Mesendoderm (in vitro differentiated cells): Measurements from ENCODE around the gene KLHL40. TPM values are rescaled to one million over a fixed set of nuclear protein-coding genes. Genes with fewer than 3 reads are reported as not detected.

Experiments used
- DNase-seq: peaks from one replicate; pipeline ENCODE4 v3.0.0; 2013
- H2AK5ac ChIP-seq: 2 replicates; pipeline ENCODE4 v1.6.1; 2013; ENCODE audit warnings: low read length, inconsistent platforms
- H2BK120ac ChIP-seq: 2 replicates; pipeline ENCODE4 v1.6.1; 2013; ENCODE audit warnings: low read depth, mild to moderate bottlenecking, low read length, moderate library complexity, mixed read lengths
- H2BK15ac ChIP-seq: replicated peaks from 2 replicates; pipeline ENCODE4 v1.6.1; 2013; ENCODE audit warnings: low read depth, mild to moderate bottlenecking, moderate library complexity
- H2BK5ac ChIP-seq: 2 replicates; pipeline ENCODE4 v1.6.1; 2013; ENCODE audit warnings: low read length, inconsistent platforms
- H3K18ac ChIP-seq: 2 replicates; pipeline ENCODE4 v1.6.1; 2013; ENCODE audit warnings: mild to moderate bottlenecking, low read length, mixed read lengths
- H3K23ac ChIP-seq: one replicate; pipeline ENCODE4 v1.6.1; 2013; ENCODE audit warnings: low read length
- H3K27ac ChIP-seq: 2 replicates; pipeline ENCODE4 v1.5.1; 2013; ENCODE audit warnings: low read depth, mild to moderate bottlenecking, inconsistent platforms, low read length, moderate library complexity
- H3K27me3 ChIP-seq: 2 replicates; pipeline ENCODE4 v1.6.1; 2013; ENCODE audit warnings: low read length, control low read depth, mild to moderate bottlenecking, inconsistent platforms; ENCODE audit not compliant: insufficient read depth, poor library complexity
- H3K36me3 ChIP-seq: 2 replicates; pipeline ENCODE4 v1.6.1; 2013; ENCODE audit warnings: low read length, inconsistent platforms; ENCODE audit not compliant: control insufficient read depth, insufficient read depth
- H3K4ac ChIP-seq: one replicate; pipeline ENCODE4 v1.6.1; 2013; ENCODE audit warnings: low read depth, mild to moderate bottlenecking, low read length, moderate library complexity
- H3K4me1 ChIP-seq: 2 replicates; pipeline ENCODE4 v1.6.1; 2013; ENCODE audit warnings: low read depth, low read length, inconsistent platforms; ENCODE audit not compliant: control insufficient read depth
- H3K4me2 ChIP-seq: 2 replicates; pipeline ENCODE4 v1.6.1; 2013; ENCODE audit warnings: low read length
- H3K4me3 ChIP-seq: 2 replicates; pipeline ENCODE4 v1.5.1; 2013; ENCODE audit warnings: mild to moderate bottlenecking, low read length
- H3K56ac ChIP-seq: one replicate; pipeline ENCODE4 v1.6.1; 2013; ENCODE audit warnings: low read length
- H3K79me1 ChIP-seq: 2 replicates; pipeline ENCODE4 v1.6.1; 2013; ENCODE audit warnings: low read length, inconsistent platforms
- H3K79me2 ChIP-seq: 2 replicates; pipeline ENCODE4 v1.6.1; 2013; ENCODE audit warnings: mild to moderate bottlenecking, low read length; ENCODE audit not compliant: control insufficient read depth, insufficient read depth
- H3K9ac ChIP-seq: 2 replicates; pipeline ENCODE4 v1.6.1; 2013; ENCODE audit warnings: low read length, inconsistent platforms
- H4K5ac ChIP-seq: one replicate; pipeline ENCODE4 v1.6.1; 2013; ENCODE audit warnings: low read length
- H4K8ac ChIP-seq: one replicate; pipeline ENCODE4 v1.6.1; 2013; ENCODE audit warnings: low read depth, mild to moderate bottlenecking, control low read depth, low read length, moderate library complexity
- WGBS: extraction: QIAGEN DNeasy Blood & Tissue Kit; methylation state at CpG from one replicate; pipeline ENCODE4 v1.1.7; 2013; ENCODE audit warnings: low lambda C conversion rate, missing lambda C conversion rate; ENCODE audit not compliant: insufficient coverage; ENCODE audit errors: extremely low coverage; 5-methylcytosine and 5-hydroxymethylcytosine counted together
- polyA plus RNA-seq, 2 experiments: library from polyadenylated mRNA; stranded (reverse); fragments of 200-250 nt; gene quantifications; one replicate each; pipeline ENCODE4 v1.2.3, GENCODE V29; 2013

KLHL40 gene
- polyA plus RNA-seq (2013, experiment 1 of 2): not detected
- polyA plus RNA-seq (2013, experiment 2 of 2): not detected

GRCh38 chr3:42685363-42685881, at the start of gene KLHL40:
Gene KLHL40 (plus strand): TSS chr3:42685537. CDS start chr3:42685619, 82 bp downstream.
- H3K27ac ChIP-seq: no peak within 1 kb of the TSS

GRCh38 chr3:42637001-42637400, 48.3 kb upstream of the KLHL40 start:
- Histone ChIP-seq H3K79me2 (no peaks in the 10 kb centered on the region), H3K27ac (no peak overlapping the region), H3K18ac (no peak overlapping the region), H2BK120ac (no peak overlapping the region), H3K56ac (no peak overlapping the region), H3K4me3 (no peak overlapping the region), H3K79me1 (peaks cover 2% of the 10 kb centered on the region), H3K27me3 (no peaks in the 10 kb centered on the region), H3K9ac (no peak overlapping the region), H3K4ac (no peak overlapping the region), H3K4me1 (no peaks in the 10 kb centered on the region), H3K23ac (no peak overlapping the region), H2BK15ac (no peak overlapping the region), H3K36me3 (peaks cover 13% of the 10 kb centered on the region), H2BK5ac (no peak overlapping the region), H3K4me2 (no peak overlapping the region), H4K8ac (no peak overlapping the region), H2AK5ac (no peak overlapping the region), H4K5ac (no peak overlapping the region)
- DNase-seq: no peak
- no CpG with 5 or more reads among the region's 6 CpGs for WGBS

More at GRCh38 chr3:42685363-42685881, at the start of gene KLHL40:
- no peak within 1 kb of the TSS for H3K23ac ChIP-seq
- H3K18ac ChIP-seq: no peak within 1 kb of the TSS
- H3K27me3 ChIP-seq: no peaks in the 10 kb centered on the region
- H4K8ac ChIP-seq: no peak within 1 kb of the TSS
- no peaks in the 10 kb centered on the region for H3K4me1 ChIP-seq
- H3K79me1 ChIP-seq: no peaks in the 10 kb centered on the region
- H3K56ac ChIP-seq: no peak within 1 kb of the TSS
- H2AK5ac ChIP-seq: no peak within 1 kb of the TSS
- H2BK120ac ChIP-seq: no peak within 1 kb of the TSS
- no peak within 1 kb of the TSS for H3K9ac ChIP-seq
- no peaks in the 10 kb centered on the region for H3K79me2 ChIP-seq
- WGBS: no CpG with 5 or more reads among the region's 34 CpGs
- no peak within 1 kb of the TSS for H2BK5ac ChIP-seq
- no peak for DNase-seq
- H3K36me3 ChIP-seq: no peaks in the 10 kb centered on the region
- no peak within 1 kb of the TSS for H4K5ac ChIP-seq
- H3K4ac ChIP-seq: no peak within 1 kb of the TSS
- no peak within 1 kb of the TSS for H2BK15ac ChIP-seq
- H3K4me3 ChIP-seq: no peak within 1 kb of the TSS
- no peak within 1 kb of the TSS for H3K4me2 ChIP-seq

GRCh38 chr3:42638339-42638842, 46.9 kb upstream of the KLHL40 start:
- Histone ChIP-seq H2BK15ac (no peak overlapping the region), H3K9ac (no peak overlapping the region), H2BK5ac (no peak overlapping the region), H3K27ac (no peak overlapping the region), H4K5ac (no peak overlapping the region), H3K4ac (no peak overlapping the region), H3K4me3 (no peak overlapping the region), H3K56ac (no peak overlapping the region), H3K27me3 (no peaks in the 10 kb centered on the region), H2AK5ac (no peak overlapping the region), H3K23ac (no peak overlapping the region), H3K79me1 (peaks cover 2% of the 10 kb centered on the region), H3K4me1 (no peaks in the 10 kb centered on the region), H3K4me2 (no peak overlapping the region), H2BK120ac (no peak overlapping the region), H3K36me3 (peaks cover 17% of the 10 kb centered on the region), H3K18ac (no peak overlapping the region), H3K79me2 (no peaks in the 10 kb centered on the region), H4K8ac (no peak overlapping the region)
- no CpG with 5 or more reads among the region's 6 CpGs for WGBS
- DNase-seq: no peak

GRCh38 chr3:42639192-42639591, 46.1 kb upstream of the KLHL40 start:
- no peak overlapping the region for H3K27ac ChIP-seq
- H3K9ac ChIP-seq: no peak overlapping the region
- no CpG with 5 or more reads among the region's 6 CpGs for WGBS
- no peak overlapping the region for H3K4me2 ChIP-seq
- peaks cover 17% of the 10 kb centered on the region for H3K36me3 ChIP-seq
- H2AK5ac ChIP-seq: no peak overlapping the region
- peaks cover 2% of the 10 kb centered on the region for H3K79me1 ChIP-seq
- no peaks in the 10 kb centered on the region for H3K79me2 ChIP-seq
- no peak overlapping the region for H3K4ac ChIP-seq
- no peak overlapping the region for H3K4me3 ChIP-seq
- no peak overlapping the region for H3K56ac ChIP-seq
- no peak overlapping the region for H3K18ac ChIP-seq
- H3K4me1 ChIP-seq: no peaks in the 10 kb centered on the region
- no peak overlapping the region for H2BK5ac ChIP-seq
- no peak overlapping the region for H2BK120ac ChIP-seq
- H3K23ac ChIP-seq: no peak overlapping the region
- no peak overlapping the region for H4K8ac ChIP-seq
- H2BK15ac ChIP-seq: no peak overlapping the region
- DNase-seq: no peak
- no peaks in the 10 kb centered on the region for H3K27me3 ChIP-seq
- no peak overlapping the region for H4K5ac ChIP-seq

GRCh38 chr3:42640129-42640528, 45.2 kb upstream of the KLHL40 start:
- no peak overlapping the region for H3K4me2 ChIP-seq
- H3K56ac ChIP-seq: no peak overlapping the region
- H3K27me3 ChIP-seq: no peaks in the 10 kb centered on the region
- no peak overlapping the region for H2BK15ac ChIP-seq
- H3K23ac ChIP-seq: no peak overlapping the region
- no peaks in the 10 kb centered on the region for H3K4me1 ChIP-seq
- H3K79me1 ChIP-seq: peaks cover 6% of the 10 kb centered on the region
- H3K4ac ChIP-seq: no peak overlapping the region
- no peak for DNase-seq
- no peak overlapping the region for H4K5ac ChIP-seq
- H3K18ac ChIP-seq: no peak overlapping the region
- no peak overlapping the region for H4K8ac ChIP-seq
- no peak overlapping the region for H3K4me3 ChIP-seq
- no peak overlapping the region for H2AK5ac ChIP-seq
- H3K79me2 ChIP-seq: no peaks in the 10 kb centered on the region
- H2BK120ac ChIP-seq: no peak overlapping the region
- no peak overlapping the region for H3K27ac ChIP-seq
- no peak overlapping the region for H3K9ac ChIP-seq
- H2BK5ac ChIP-seq: no peak overlapping the region
- peaks cover 22% of the 10 kb centered on the region for H3K36me3 ChIP-seq

- no CpG with 5 or more reads among the region's 6 CpGs for WGBS
- Histone ChIP-seq H4K5ac (no peak overlapping the region), H3K4me1 (no peaks in the 10 kb centered on the region), H3K23ac (no peak overlapping the region), H3K4me2 (no peak overlapping the region), H4K8ac (no peak overlapping the region), H3K9ac (no peak overlapping the region), H3K79me2 (no peaks in the 10 kb centered on the region), H3K36me3 (peaks cover 22% of the 10 kb centered on the region), H3K4ac (no peak overlapping the region), H2BK120ac (no peak overlapping the region), H3K27me3 (no peaks in the 10 kb centered on the region), H2AK5ac (no peak overlapping the region), H3K27ac (no peak overlapping the region), H3K79me1 (peaks cover 6% of the 10 kb centered on the region), H3K18ac (no peak overlapping the region), H2BK5ac (no peak overlapping the region), H3K56ac (no peak overlapping the region), H3K4me3 (no peak overlapping the region), H2BK15ac (no peak overlapping the region)
- DNase-seq: no peak
Measured at GRCh38 chr3:42640771-42641370, 44.5 kb upstream of the KLHL40 start.
